Muscle layer of duodenum (tissue), 2 donors: ENCODE data around the gene OGT.
"Not testable (repeated sequence)": the region's sequence is repeated elsewhere in the genome, so short reads cannot be mapped to it uniquely, and the experiment has no call there.

Source experiments
- H3K27ac ChIP-seq: one replicate; pipeline ENCODE4 v1.7.0; 2013; ENCODE audit warnings: mild to moderate bottlenecking, low read length
- H3K27me3 ChIP-seq: one replicate; pipeline ENCODE4 v1.7.0; 2013; ENCODE audit warnings: low read depth, mild to moderate bottlenecking, control low read depth, low read length
- H3K36me3 ChIP-seq, 2 donors: one replicate each; pipeline ENCODE4 v1.7.0; 2013; ENCODE audit warnings: low read length in 2 of 2, control low read depth in 1 of 2, mild to moderate bottlenecking in 1 of 2; ENCODE audit not compliant: insufficient read depth in 2 of 2, control insufficient read depth in 1 of 2
- H3K4me1 ChIP-seq, 2 donors: one replicate each; pipeline ENCODE4 v1.7.0; 2013; ENCODE audit warnings: low read length in 2 of 2, mild to moderate bottlenecking in 2 of 2, control low read depth in 1 of 2, moderate library complexity in 1 of 2; ENCODE audit not compliant: insufficient read depth in 2 of 2, control insufficient read depth in 1 of 2
- H3K4me3 ChIP-seq, 2 donors: one replicate each; pipeline ENCODE4 v1.7.0; 2013; ENCODE audit warnings: low read length in 2 of 2, low read depth in 1 of 2, mild to moderate bottlenecking in 1 of 2
- H3K9me3 ChIP-seq, 2 donors: one replicate each; pipeline ENCODE4 v1.7.0; 2013; ENCODE audit warnings: low read length in 2 of 2, control low read depth in 1 of 2, mild to moderate bottlenecking in 1 of 2; ENCODE audit not compliant: control insufficient read depth in 1 of 2
- donor health status: healthy.

The OGT gene

DNA sequence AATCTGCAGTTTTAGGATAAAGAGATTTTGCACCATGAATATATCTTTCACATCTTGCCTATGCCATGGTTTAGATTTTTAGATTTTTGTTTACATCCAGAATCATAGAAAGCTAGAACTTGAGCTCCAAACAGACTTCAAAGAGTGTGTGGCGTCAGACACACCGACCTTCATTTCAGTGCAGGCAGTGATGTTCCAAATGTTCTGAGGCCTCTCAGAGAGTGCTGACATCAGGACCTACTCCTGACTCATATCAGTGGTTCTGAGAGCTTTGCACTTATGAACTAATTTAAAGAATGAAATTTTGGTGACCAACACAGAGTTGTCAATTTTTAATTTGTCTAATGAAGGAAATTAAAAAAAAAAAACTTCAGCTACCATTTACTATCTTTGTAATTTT is 67.1 kb downstream of the OGT start:
- peaks cover 12 to 23% of the 10 kb centered on the region in 2 donors for H3K36me3 ChIP-seq
- no peaks in the 10 kb centered on the region for H3K9me3 ChIP-seq
- no peaks in the 10 kb centered on the region for H3K4me1 ChIP-seq
- no peak overlapping the region for H3K27ac ChIP-seq
- no peaks in the 10 kb centered on the region for H3K27me3 ChIP-seq
- H3K4me3 ChIP-seq: no peak overlapping the region

DNA sequence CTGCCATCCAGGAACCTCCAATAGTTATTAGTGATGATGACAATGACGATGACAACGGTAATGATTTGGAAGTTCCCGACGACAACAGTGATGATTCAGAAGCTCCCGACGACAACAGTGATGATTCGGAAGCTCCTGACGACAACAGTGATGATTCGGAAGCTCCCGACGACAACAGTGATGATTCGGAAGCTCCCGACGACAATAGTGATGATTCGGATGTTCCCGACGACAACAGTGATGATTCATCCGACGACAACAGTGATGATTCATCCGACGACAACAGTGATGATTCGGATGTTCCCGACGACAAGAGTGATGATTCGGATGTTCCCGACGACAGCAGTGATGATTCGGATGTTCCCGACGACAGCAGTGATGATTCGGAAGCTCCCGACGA is 70.7 kb downstream of the OGT start:
- H3K4me3 ChIP-seq: no peak overlapping the region
- no peak overlapping the region for H3K27ac ChIP-seq
- no peaks in the 10 kb centered on the region for H3K4me1 ChIP-seq
- no peaks in the 10 kb centered on the region for H3K9me3 ChIP-seq
- H3K36me3 ChIP-seq: peaks cover 19 to 25% of the 10 kb centered on the region in 2 donors
- H3K27me3 ChIP-seq: no peaks in the 10 kb centered on the region

DNA sequence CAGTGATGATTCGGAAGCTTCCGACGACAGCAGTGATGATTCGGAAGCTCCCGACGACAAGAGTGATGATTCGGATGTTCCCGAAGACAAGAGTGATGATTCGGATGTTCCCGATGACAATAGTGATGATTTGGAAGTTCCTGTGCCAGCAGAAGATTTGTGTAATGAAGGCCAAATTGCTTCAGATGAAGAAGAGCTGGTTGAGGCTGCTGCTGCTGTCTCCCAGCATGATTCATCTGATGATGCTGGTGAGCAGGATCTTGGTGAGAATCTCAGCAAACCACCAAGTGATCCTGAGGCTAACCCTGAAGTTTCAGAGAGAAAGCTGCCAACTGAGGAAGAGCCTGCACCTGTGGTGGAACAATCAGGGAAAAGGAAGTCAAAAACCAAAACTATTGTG is 71.2 kb downstream of the OGT start:
- Histone ChIP-seq H3K27ac (no peak overlapping the region), H3K36me3 (peaks cover 24 to 30% of the 10 kb centered on the region in 2 donors), H3K4me1 (no peaks in the 10 kb centered on the region), H3K9me3 (no peaks in the 10 kb centered on the region), H3K27me3 (no peaks in the 10 kb centered on the region), H3K4me3 (no peak overlapping the region)

DNA sequence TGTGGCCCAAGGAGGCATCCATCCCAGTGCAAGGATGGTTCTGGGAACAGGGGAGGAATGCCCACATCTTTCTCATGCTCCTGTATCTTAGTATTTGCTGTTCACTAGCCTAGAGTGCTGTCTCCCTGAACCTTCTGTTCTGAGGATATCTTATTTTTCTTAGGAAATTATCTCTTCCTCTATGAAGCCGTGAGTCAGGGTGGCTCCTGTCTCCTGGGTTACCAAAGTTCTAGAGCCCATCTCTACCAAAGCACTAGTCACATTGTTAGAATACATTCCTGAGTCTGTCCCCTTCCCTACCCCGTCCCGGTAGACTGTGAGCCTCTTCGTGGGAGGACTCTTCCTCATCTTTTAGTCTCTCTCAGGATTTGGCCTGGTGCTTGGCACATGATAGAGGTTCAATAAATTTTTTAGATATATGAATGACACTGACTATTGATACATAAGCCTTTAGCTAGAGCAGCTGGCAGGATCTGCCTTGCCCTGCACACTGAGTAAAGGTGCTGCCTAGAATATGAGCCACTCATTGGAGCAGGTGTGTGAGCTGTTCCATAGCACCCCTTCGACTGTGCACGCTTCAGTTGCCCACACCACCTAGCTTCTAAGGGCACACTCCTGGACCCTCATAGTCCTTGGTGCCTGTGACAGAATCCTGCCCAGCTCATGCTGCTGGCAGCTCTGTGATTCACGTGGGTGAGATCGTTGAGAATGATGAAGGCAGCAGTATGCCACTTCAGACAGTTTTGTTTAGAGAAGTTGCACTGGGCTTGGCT is 72.1 kb downstream of the OGT start:
- Histone ChIP-seq H3K9me3 (no peaks in the 10 kb centered on the region), H3K36me3 (peaks cover 32 to 38% of the 10 kb centered on the region in 2 donors), H3K27me3 (no peaks in the 10 kb centered on the region), H3K4me1 (no peaks in the 10 kb centered on the region), H3K4me3 (no peak overlapping the region), H3K27ac (no peak overlapping the region)

DNA sequence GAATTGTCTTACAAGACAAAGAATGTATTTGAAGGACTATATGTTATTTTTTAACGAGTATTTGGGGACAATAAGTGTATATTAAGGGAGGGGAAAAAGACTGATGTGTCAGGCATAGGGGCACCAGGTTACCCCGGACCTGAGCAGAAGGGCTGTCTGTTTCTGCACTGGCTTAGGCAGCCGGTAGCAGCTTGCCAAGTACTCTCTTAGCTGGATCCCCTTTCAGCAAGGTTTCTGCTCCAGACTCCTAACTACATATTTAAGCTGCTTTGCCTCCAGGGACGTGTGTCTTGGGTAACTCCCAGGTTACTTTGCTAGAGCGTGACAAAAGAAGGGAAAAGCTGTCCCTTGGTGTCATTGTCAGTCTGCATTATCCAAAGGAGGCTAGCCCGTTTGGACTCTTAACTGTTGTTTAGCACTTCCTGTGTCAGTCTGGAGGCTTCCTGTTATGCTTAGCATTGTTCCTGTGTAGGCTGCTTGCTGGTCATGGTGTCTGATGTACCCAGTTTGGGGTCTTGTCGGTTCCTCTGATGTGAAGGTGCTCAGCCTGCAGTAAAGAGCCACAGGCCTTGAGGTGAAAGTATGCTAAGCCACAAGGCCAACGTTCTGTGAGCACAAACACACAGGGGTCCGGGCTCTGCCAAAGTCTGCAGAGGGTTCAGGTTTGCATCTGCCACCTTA is 73.8 kb downstream of the OGT start:
- Histone ChIP-seq H3K36me3 (peaks cover 41 to 47% of the 10 kb centered on the region in 2 donors), H3K4me3 (no peak overlapping the region), H3K27ac (no peak overlapping the region)

DNA sequence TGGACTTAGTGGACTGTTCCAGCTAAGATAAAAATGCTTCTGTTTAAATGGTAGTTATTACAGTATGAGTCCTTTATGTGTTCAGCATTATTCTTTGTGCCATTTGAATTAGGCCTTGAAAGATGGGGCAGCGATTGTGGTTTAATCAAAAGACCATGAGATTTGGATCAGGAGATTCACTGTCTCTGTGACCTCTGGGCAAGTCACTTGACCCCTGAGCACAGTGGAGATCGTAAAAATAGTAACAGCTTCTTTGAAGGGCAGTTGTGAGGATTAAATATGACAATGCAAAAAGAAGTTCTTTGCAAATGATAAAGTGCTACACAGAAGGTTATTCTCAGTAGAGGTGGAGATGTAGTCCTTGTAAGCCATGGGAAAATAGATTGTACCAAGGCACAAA is 74.6 kb downstream of the OGT start:
- Histone ChIP-seq H3K36me3 (peaks cover 44 to 49% of the 10 kb centered on the region in 2 donors), H3K9me3 (no peaks in the 10 kb centered on the region), H3K27ac (no peak overlapping the region), H3K4me1 (no peaks in the 10 kb centered on the region), H3K27me3 (no peaks in the 10 kb centered on the region), H3K4me3 (no peak overlapping the region)

More for the DNA sequence above, 73.8 kb downstream of the OGT start:
- Histone ChIP-seq H3K4me1 (no peaks in the 10 kb centered on the region), H3K27me3 (no peaks in the 10 kb centered on the region), H3K9me3 (no peaks in the 10 kb centered on the region)

DNA sequence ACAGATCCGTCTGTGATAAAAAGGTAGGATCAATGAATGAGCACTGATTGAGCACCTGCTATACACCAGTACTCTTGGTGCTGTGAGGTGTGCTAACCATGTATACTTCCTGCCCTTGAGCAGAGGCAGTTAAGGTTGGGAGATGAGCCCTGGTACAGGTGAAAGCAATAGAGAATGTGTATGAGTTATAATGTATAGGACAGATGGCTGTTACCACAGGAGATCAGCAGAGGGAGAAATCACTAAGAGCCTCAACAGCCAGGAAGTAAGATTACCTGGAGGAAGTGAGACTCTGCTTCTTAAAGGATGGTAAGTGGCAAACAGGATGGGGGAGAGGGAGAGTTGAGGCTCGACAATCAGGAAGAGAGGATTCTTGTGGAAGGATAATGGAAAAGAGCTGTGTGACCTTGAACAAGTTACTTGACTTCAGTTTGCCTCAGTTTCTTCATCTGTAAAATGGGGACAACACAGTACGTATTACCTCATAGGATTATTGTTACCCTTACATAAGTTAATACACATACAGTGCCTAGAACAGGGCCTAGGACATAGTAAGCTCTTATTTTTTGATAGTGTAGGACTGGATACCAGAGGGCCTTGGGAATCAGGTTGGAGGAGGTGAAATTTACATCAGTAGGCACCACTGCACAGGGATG is 76.3 kb downstream of the OGT start:
- H3K27me3 ChIP-seq: no peaks in the 10 kb centered on the region

DNA sequence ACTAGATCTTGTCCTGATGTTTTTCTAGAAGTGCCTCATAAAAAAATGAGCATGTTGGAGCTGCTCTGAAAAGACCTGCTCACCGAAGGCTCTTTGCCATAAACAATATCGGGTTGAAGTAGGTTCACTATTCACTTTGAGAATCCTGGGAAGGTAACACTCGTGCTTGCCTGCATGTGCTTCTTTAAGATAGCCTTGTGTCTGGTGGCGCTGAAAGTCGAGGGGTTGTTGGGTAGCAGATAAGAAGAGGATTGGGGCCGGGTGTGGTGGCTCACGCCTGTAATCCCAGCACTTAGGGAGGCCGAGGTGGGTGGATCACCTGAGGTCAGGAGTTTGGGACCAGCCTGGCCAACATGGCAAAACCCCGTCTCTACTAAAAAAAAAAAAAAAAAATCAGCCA is 78.8 kb downstream of the OGT start:
- not testable (repeated sequence) for H3K27me3 ChIP-seq, H3K27ac ChIP-seq, H3K4me3 ChIP-seq, H3K9me3 ChIP-seq, H3K4me1 ChIP-seq
- peaks cover 35% of the 10 kb centered on the region in 2 donors for H3K36me3 ChIP-seq

More for the DNA sequence above, 76.3 kb downstream of the OGT start:
- Histone ChIP-seq H3K4me1 (no peaks in the 10 kb centered on the region), H3K27ac (no peak overlapping the region), H3K9me3 (no peaks in the 10 kb centered on the region), H3K4me3 (no peak overlapping the region), H3K36me3 (peaks cover 49 to 51% of the 10 kb centered on the region in 2 donors)

DNA sequence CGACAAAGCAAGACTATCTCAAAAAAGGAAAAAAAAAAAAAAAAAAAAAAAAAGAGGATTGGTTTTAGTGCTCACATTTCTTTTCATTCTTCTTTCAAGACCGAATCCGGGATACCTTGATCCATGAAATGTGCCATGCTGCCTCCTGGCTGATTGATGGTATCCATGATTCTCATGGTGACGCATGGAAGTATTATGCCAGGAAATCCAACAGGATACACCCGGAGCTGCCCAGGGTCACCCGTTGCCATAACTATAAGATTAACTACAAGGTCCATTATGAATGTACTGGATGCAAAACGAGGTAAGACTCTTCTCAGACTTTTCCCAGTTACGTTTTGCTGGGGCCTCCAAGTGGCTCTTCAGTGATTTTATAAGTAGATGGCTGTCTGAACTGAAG is 79.4 kb downstream of the OGT start:
- Histone ChIP-seq H3K27me3 (no peaks in the 10 kb centered on the region), H3K9me3 (no peaks in the 10 kb centered on the region), H3K4me3 (no peak overlapping the region), H3K27ac (no peak overlapping the region), H3K36me3 (peaks cover 35% of the 10 kb centered on the region in 2 donors), H3K4me1 (no peaks in the 10 kb centered on the region)

DNA sequence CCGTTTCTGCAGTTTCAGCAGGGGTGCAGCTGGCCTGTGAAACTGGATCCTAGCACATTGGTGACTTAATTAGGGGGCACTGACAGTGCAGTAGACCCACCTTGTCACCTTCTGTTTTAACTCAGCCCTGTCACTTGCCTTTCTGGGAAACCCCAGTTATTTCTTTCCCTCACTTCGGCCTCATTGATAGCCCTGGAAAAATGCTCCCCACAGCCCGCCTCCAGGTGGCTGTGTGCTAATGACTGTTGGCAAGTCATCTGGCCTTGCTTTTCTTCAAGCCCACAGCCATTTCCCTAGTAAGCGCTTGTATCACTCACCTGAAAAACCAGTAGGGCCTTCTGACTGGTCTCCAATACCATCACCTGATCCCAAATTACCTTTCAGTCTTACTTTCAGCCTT is 82.2 kb downstream of the OGT start:
- H3K4me3 ChIP-seq: no peak overlapping the region
- H3K27me3 ChIP-seq: no peaks in the 10 kb centered on the region
- no peak overlapping the region for H3K27ac ChIP-seq
- H3K36me3 ChIP-seq: peaks cover 19 to 20% of the 10 kb centered on the region in 2 donors
- H3K4me1 ChIP-seq: no peaks in the 10 kb centered on the region
- H3K9me3 ChIP-seq: no peaks in the 10 kb centered on the region

DNA sequence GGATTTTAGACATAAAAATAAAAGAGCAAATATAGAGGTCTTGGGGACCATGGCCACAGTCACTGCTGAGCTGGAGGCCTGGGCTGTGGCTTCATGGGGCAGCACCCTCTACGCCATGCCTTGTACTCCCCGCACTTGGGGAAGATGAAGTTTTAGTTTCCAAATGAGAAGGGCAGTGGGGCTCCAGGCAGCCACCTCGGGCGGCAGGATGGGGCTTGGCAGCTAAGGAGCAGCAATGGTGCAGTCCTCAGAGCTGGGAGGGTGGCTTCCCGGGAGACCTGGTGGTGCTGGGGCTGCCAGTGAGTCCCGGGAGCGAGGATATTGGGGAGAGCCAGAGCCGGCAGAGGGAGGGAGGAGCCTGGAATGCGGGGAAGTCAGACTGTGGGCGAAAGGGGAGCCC is 83.0 kb downstream of the OGT start:
- peaks cover 13 to 17% of the 10 kb centered on the region in 2 donors for H3K36me3 ChIP-seq
- no peaks in the 10 kb centered on the region for H3K4me1 ChIP-seq
- no peaks in the 10 kb centered on the region for H3K9me3 ChIP-seq
- H3K4me3 ChIP-seq: no peak overlapping the region
- no peaks in the 10 kb centered on the region for H3K27me3 ChIP-seq
- no peak overlapping the region for H3K27ac ChIP-seq
